Neuronal stem cell (in vitro differentiated cells): ENCODE results near the gene GFOD2.

Experiments
- DNase-seq: peaks from one replicate; pipeline ENCODE4 v3.0.0-alpha.2; 2013; ENCODE audit warnings: low spot score
- H2AFZ ChIP-seq: one replicate; pipeline ENCODE4 v1.6.1; 2013; ENCODE audit warnings: mild to moderate bottlenecking, low read length, inconsistent platforms
- H2AK5ac ChIP-seq: 2 replicates; pipeline ENCODE4 v1.6.1; 2013; ENCODE audit warnings: low read depth, mild to moderate bottlenecking, inconsistent platforms, low read length, moderate library complexity, mixed read lengths
- H2BK120ac ChIP-seq: 2 replicates; pipeline ENCODE4 v1.6.1; 2013; ENCODE audit warnings: low read depth, mild to moderate bottlenecking, inconsistent platforms, low read length, moderate library complexity, mixed read lengths
- H2BK12ac ChIP-seq: one replicate; pipeline ENCODE4 v1.6.1; 2013; ENCODE audit warnings: low read length, inconsistent platforms
- H2BK15ac ChIP-seq: 2 replicates; pipeline ENCODE4 v1.6.1; 2013; ENCODE audit warnings: mild to moderate bottlenecking, low read length, inconsistent platforms, mixed read lengths
- H2BK5ac ChIP-seq: one replicate; pipeline ENCODE4 v1.6.1; 2013; ENCODE audit warnings: inconsistent platforms, mild to moderate bottlenecking, low read length, moderate library complexity
- H3K14ac ChIP-seq: one replicate; pipeline ENCODE4 v1.6.1; 2013; ENCODE audit warnings: low read length, inconsistent platforms
- H3K18ac ChIP-seq: 2 replicates; pipeline ENCODE4 v1.6.1; 2013; ENCODE audit warnings: low read length, inconsistent platforms
- H3K23ac ChIP-seq: 2 replicates; pipeline ENCODE4 v1.6.1; 2013; ENCODE audit warnings: low read depth, mild to moderate bottlenecking, mixed read lengths, low read length, inconsistent platforms; ENCODE audit not compliant: poor library complexity
- H3K27ac ChIP-seq: replicated peaks from 3 replicates; pipeline ENCODE4 v1.5.1; 2013; ENCODE audit warnings: low read length, inconsistent platforms
- H3K27me3 ChIP-seq, 3 experiments: 2 replicates each; pipeline ENCODE4 v1.6.1; 2013; ENCODE audit warnings: low read length in 3 of 3, mild to moderate bottlenecking in 2 of 3, inconsistent platforms in 1 of 3, low read depth in 1 of 3, mixed read lengths in 1 of 3, moderate library complexity in 1 of 3; ENCODE audit not compliant: control insufficient read depth in 3 of 3, insufficient read depth in 3 of 3
- H3K36me3 ChIP-seq, 2 donors: replicated peaks in 1 of 2; 2 replicates each; pipeline ENCODE4 v1.6.1; 2013; ENCODE audit warnings: low read length in 2 of 2; ENCODE audit not compliant: control insufficient read depth in 2 of 2, insufficient read depth in 2 of 2
- H3K4ac ChIP-seq: 2 replicates; pipeline ENCODE4 v1.6.1; 2013; ENCODE audit warnings: inconsistent platforms, mild to moderate bottlenecking, low read length, moderate library complexity
- H3K4me1 ChIP-seq, 2 donors: 1 replicate in 1 of 2; 2 replicates in 1 of 2; pipeline ENCODE4 v1.6.1; 2013; ENCODE audit warnings: low read length in 2 of 2, low read depth in 1 of 2; ENCODE audit not compliant: control insufficient read depth in 2 of 2, insufficient read depth in 1 of 2
- H3K4me2 ChIP-seq: one replicate; pipeline ENCODE4 v1.6.1; 2013; ENCODE audit warnings: mild to moderate bottlenecking, low read length, inconsistent platforms; ENCODE audit not compliant: insufficient read depth, poor library complexity, severe bottlenecking
- H3K4me3 ChIP-seq, 2 donors: 2 replicates each; pipeline ENCODE4 v1.5.1; 2013; ENCODE audit warnings: low read length in 2 of 2, mild to moderate bottlenecking in 2 of 2, inconsistent platforms in 1 of 2, moderate library complexity in 1 of 2
- H3K79me1 ChIP-seq: one replicate; pipeline ENCODE4 v1.6.1; 2013; ENCODE audit warnings: low read depth, mild to moderate bottlenecking, inconsistent platforms, low read length, moderate library complexity
- H3K9ac ChIP-seq: one replicate; pipeline ENCODE4 v1.6.1; 2013; ENCODE audit warnings: mild to moderate bottlenecking, low read depth, low read length, inconsistent platforms; ENCODE audit not compliant: poor library complexity
- H3K9me3 ChIP-seq, 2 donors: replicated peaks in 1 of 2; 2 replicates each; pipeline versions ENCODE3 to v1.6.1; 2013; ENCODE audit warnings: low read length in 2 of 2, mild to moderate bottlenecking in 2 of 2, inconsistent platforms in 1 of 2, low read depth in 1 of 2, mixed read lengths in 1 of 2, moderate library complexity in 1 of 2; ENCODE audit not compliant: control insufficient read depth in 2 of 2, insufficient read depth in 1 of 2
- H4K8ac ChIP-seq: one replicate; pipeline ENCODE4 v1.6.1; 2013; ENCODE audit warnings: low read depth, mild to moderate bottlenecking, inconsistent platforms, low read length, moderate library complexity
- H4K91ac ChIP-seq: one replicate; pipeline ENCODE4 v1.6.1; 2013; ENCODE audit warnings: low read length, low read depth, mild to moderate bottlenecking, inconsistent platforms; ENCODE audit not compliant: poor library complexity
- WGBS, 2 donors: extraction: QIAGEN DNeasy Blood & Tissue Kit; methylation state at CpG; one replicate each; pipeline ENCODE4 v1.1.7; 2013; ENCODE audit warnings: missing lambda C conversion rate in 2 of 2, mixed read lengths in 1 of 2; ENCODE audit not compliant: insufficient read length in 2 of 2, insufficient replicate concordance in 1 of 2; ENCODE audit errors: extremely low coverage in 2 of 2; 5-methylcytosine and 5-hydroxymethylcytosine counted together

GFOD2 gene

GRCh38 chr16:67726106-67727034, 7.3 kb upstream of the GFOD2 start:
- no peaks in the 10 kb centered on the region for H3K9me3 ChIP-seq
- no peak overlapping the region for H2AFZ ChIP-seq
- DNase-seq: no peak
- H4K91ac ChIP-seq: no peak overlapping the region
- H2BK15ac ChIP-seq: no peak overlapping the region
- H4K8ac ChIP-seq: no peak overlapping the region
- no peak overlapping the region for H3K23ac ChIP-seq
- no peak overlapping the region for H2BK12ac ChIP-seq
- peaks cover 49 to 80% of the 10 kb centered on the region in 2 donors for H3K36me3 ChIP-seq
- H3K27me3 ChIP-seq: no peaks in the 10 kb centered on the region
- no peaks in the 10 kb centered on the region for H3K79me1 ChIP-seq
- H2BK5ac ChIP-seq: no peak overlapping the region
- H3K18ac ChIP-seq: no peak overlapping the region
- no peaks in the 10 kb centered on the region for H3K4me1 ChIP-seq
- no CpG with 5 or more reads among the region's 8 CpGs for WGBS, 2 donors
- H3K4me3 ChIP-seq: no peak overlapping the region
- no peak overlapping the region for H2BK120ac ChIP-seq
- no peak overlapping the region for H3K14ac ChIP-seq
- no peak overlapping the region for H3K4me2 ChIP-seq
- H2AK5ac ChIP-seq: no peak overlapping the region
- H3K4ac ChIP-seq: no peak overlapping the region
- no peak overlapping the region for H3K27ac ChIP-seq
- H3K9ac ChIP-seq: no peak overlapping the region

GRCh38 chr16:67723911-67724305, 4.8 kb upstream of the GFOD2 start:
- Histone ChIP-seq H3K4me1 (peaks cover 4 to 7% of the 10 kb centered on the region in 2 donors), H2BK120ac (no peak overlapping the region), H2BK5ac (no peak overlapping the region), H3K9ac (no peak overlapping the region), H3K4me3 (no peak overlapping the region), H3K27me3 (no peaks in the 10 kb centered on the region), H3K4ac (no peak overlapping the region), H3K9me3 (no peaks in the 10 kb centered on the region), H3K36me3 (peaks cover 28 to 55% of the 10 kb centered on the region in 2 donors), H2BK15ac (no peak overlapping the region), H3K18ac (no peak overlapping the region), H4K8ac (no peak overlapping the region), H2AFZ (no peak overlapping the region), H3K23ac (no peak overlapping the region), H4K91ac (no peak overlapping the region), H3K27ac (no peak overlapping the region), H3K14ac (no peak overlapping the region), H2AK5ac (no peak overlapping the region), H3K79me1 (no peaks in the 10 kb centered on the region), H3K4me2 (no peak overlapping the region), H2BK12ac (no peak overlapping the region)
- no CpG with 5 or more reads among the region's 5 CpGs for WGBS, 2 donors
- no peak for DNase-seq

DNA sequence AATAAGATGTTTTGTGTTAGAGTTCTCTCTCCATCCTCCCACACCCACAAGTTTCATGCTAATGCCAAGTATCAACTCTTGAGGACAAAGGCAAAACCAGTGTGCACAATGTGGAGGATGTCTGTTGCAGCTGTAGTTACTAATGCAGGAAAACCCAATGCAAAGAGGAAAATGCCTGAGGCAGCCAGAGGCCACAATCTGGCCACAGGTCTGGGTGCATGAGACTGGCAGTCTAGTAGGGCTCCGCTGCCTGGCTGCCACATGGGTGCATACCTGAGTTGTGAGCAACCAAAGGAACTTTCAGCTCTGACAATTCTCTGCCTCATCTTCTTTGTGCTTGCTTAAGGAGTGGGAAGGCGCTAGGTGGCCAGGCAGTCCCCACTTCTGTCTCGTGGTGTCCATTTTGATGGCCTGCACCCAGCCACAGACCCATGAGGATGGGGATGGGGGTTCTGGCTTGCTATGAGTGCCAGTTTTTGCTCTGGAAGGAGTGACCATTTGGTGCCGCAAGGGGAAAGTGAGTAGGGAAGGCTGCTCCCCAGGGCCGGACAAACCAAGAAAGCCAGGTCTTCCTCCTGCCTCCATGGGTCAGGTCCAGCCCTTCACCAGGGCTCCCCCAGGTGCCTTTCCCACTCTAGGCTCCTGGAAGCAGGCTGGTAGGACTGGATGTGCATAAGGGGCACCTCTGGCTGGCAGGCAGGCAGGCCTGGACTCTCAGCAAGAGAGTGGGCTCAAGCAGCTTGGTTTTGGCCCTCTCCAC, 4.2 kb upstream of the GFOD2 start:
- no peak overlapping the region for H3K4ac ChIP-seq
- H3K36me3 ChIP-seq: peaks cover 23 to 49% of the 10 kb centered on the region in 2 donors
- no peak overlapping the region for H3K14ac ChIP-seq
- H3K23ac ChIP-seq: peak overlapping the region; percentile 13
- no peaks in the 10 kb centered on the region for H3K79me1 ChIP-seq
- H3K4me3 ChIP-seq: peak overlapping the region in 1 of 2 donors; percentile 21
- no peak overlapping the region for H2AFZ ChIP-seq
- H4K91ac ChIP-seq: peak overlapping the region; percentile 46
- no peak overlapping the region for H3K18ac ChIP-seq
- H4K8ac ChIP-seq: no peak overlapping the region
- no peak overlapping the region for H3K27ac ChIP-seq
- no CpG with 5 or more reads among the region's 5 CpGs for WGBS, 2 donors
- H3K4me2 ChIP-seq: no peak overlapping the region
- DNase-seq: no peak
- no peak overlapping the region for H2AK5ac ChIP-seq
- H2BK5ac ChIP-seq: no peak overlapping the region
- no peak overlapping the region for H2BK120ac ChIP-seq
- H3K27me3 ChIP-seq: no peaks in the 10 kb centered on the region
- H3K4me1 ChIP-seq: peaks cover 4 to 7% of the 10 kb centered on the region in 2 donors
- H3K9ac ChIP-seq: peak overlapping the region; percentile 27
- H2BK12ac ChIP-seq: no peak overlapping the region
- H3K9me3 ChIP-seq: no peaks in the 10 kb centered on the region
- H2BK15ac ChIP-seq: no peak overlapping the region

GRCh38 chr16:67720236-67720635, 1.1 kb upstream of the GFOD2 start:
- Histone ChIP-seq H2BK12ac (no peak overlapping the region), H2BK15ac (no peak overlapping the region), H3K4me3 (peak overlapping the region in 1 of 2 donors; percentile 82), H3K4me2 (no peak overlapping the region), H3K14ac (no peak overlapping the region), H3K4ac (no peak overlapping the region), H2AFZ (peak overlapping the region; percentile 94), H3K79me1 (no peaks in the 10 kb centered on the region), H3K9me3 (no peaks in the 10 kb centered on the region), H3K9ac (no peak overlapping the region), H3K18ac (no peak overlapping the region), H2AK5ac (no peak overlapping the region), H3K27me3 (no peaks in the 10 kb centered on the region), H2BK120ac (no peak overlapping the region), H4K8ac (no peak overlapping the region), H4K91ac (no peak overlapping the region), H3K23ac (no peak overlapping the region), H3K36me3 (peaks cover 7 to 39% of the 10 kb centered on the region in 2 donors), H2BK5ac (no peak overlapping the region), H3K27ac (no peak overlapping the region), H3K4me1 (peaks cover 6 to 7% of the 10 kb centered on the region in 2 donors)
- no CpG with 5 or more reads among the region's 1 CpG for WGBS, 2 donors
- no peak for DNase-seq
